ENCODE measurements around the gene CSF3. TPM values are rescaled to one million over a fixed set of nuclear protein-coding genes. Genes with fewer than 3 reads are reported as not detected.

The CSF3 gene
- total and polyA plus RNA-seq, 3 donors from 2014 or later, result 0.80 to 3.6 (median 2.4) TPM

- peak; percentile 73 for DNase-seq
- Histone ChIP-seq H3K36me3 (ENCODE audit: low read depth, missing control alignments) (no peaks in the 10 kb centered on the region), H3K27me3 (no peaks in the 10 kb centered on the region), H3K27ac (peak overlapping the region; percentile 10 to 58), H3K4me1 (no peaks in the 10 kb centered on the region), H3K9me3 (no peaks in the 10 kb centered on the region), H3K4me3 (no peak overlapping the region)
- intact Hi-C loops (cut with DNase I; ENCODE audit: low total_unique reads), result no loop called here
- no peak for TF ChIP-seq POLR2A (IDR thresholded peaks at IDR 0.05)
- TF ChIP-seq CTCF (IDR thresholded peaks at IDR 0.05), result peak; percentile 44 to 64 (median 51)
- 38 to 45% methylated on average over 11 of the region's 11 CpGs for WGBS, 2 donors
Observed at GRCh38 chr17:40038882-40039513, 23.8 kb downstream of the CSF3 start.

GRCh38 chr17:40041196-40041595 is 26.0 kb downstream of the CSF3 start:
- Histone ChIP-seq H3K27me3 (no peaks in the 10 kb centered on the region), H3K4me3 (no peak overlapping the region), H3K36me3 (ENCODE audit: low read depth, missing control alignments) (no peaks in the 10 kb centered on the region), H3K9me3 (no peaks in the 10 kb centered on the region), H3K27ac (no peak overlapping the region), H3K4me1 (no peaks in the 10 kb centered on the region)
- no peak for TF ChIP-seq CTCF (IDR thresholded peaks at IDR 0.05)
- TF ChIP-seq POLR2A (IDR thresholded peaks at IDR 0.05), result no peak
- no peak for DNase-seq
- 89 to 90% methylated on average over 2 of the region's 2 CpGs for WGBS, 2 donors
- intact Hi-C loops (cut with DNase I; ENCODE audit: low total_unique reads), result no loop called here

- H3K4me3 ChIP-seq, result no peak overlapping the region
- DNase-seq, result no peak
- TF ChIP-seq POLR2A (IDR thresholded peaks at IDR 0.05) (no peak), CTCF (IDR thresholded peaks at IDR 0.05) (no peak)
- 77 to 79% methylated on average over 6 of the region's 6 CpGs for WGBS, 2 donors
- no peaks in the 10 kb centered on the region for H3K36me3 ChIP-seq (ENCODE audit: low read depth, missing control alignments)
- intact Hi-C loops (cut with DNase I; ENCODE audit: low total_unique reads), result no loop called here
- H3K9me3 ChIP-seq, result no peaks in the 10 kb centered on the region
- H3K27me3 ChIP-seq, result no peaks in the 10 kb centered on the region
- H3K4me1 ChIP-seq, result peaks cover 13% of the 10 kb centered on the region
- no peak overlapping the region for H3K27ac ChIP-seq
Observed at GRCh38 chr17:40056379-40057015, 41.3 kb downstream of the CSF3 start.

- no peak overlapping the region for H3K4me3 ChIP-seq
- 49 to 57% methylated on average over 8 of the region's 8 CpGs for WGBS, 2 donors
- TF ChIP-seq CTCF (IDR thresholded peaks at IDR 0.05), result no peak
- H3K36me3 ChIP-seq (ENCODE audit: low read depth, missing control alignments), result no peaks in the 10 kb centered on the region
- no peaks in the 10 kb centered on the region for H3K27me3 ChIP-seq
- intact Hi-C loops (cut with DNase I; ENCODE audit: low total_unique reads), result no loop called here
- H3K9me3 ChIP-seq, result no peaks in the 10 kb centered on the region
- H3K4me1 ChIP-seq, result peaks cover 19% of the 10 kb centered on the region
- no peak for DNase-seq
- H3K27ac ChIP-seq, result peak overlapping the region; percentile 55 to 80
Observed at GRCh38 chr17:40058186-40058784, 43.0 kb downstream of the CSF3 start.

All from testis (tissue), 3 donors.